ENCODE data around the gene IPO5.
"Not testable (repeated sequence)": the region's sequence is repeated elsewhere in the genome, so short reads cannot be mapped to it uniquely, and the experiment has no call there.

The IPO5 gene

GRCh38 chr13:98007001-98007400 is 53.5 kb downstream of the IPO5 start:
- no peak for DNase-seq

- DNase-seq = no peak
These were observed 59.8 kb downstream of the IPO5 start for GRCh38 chr13:98013241-98013640.

DNA sequence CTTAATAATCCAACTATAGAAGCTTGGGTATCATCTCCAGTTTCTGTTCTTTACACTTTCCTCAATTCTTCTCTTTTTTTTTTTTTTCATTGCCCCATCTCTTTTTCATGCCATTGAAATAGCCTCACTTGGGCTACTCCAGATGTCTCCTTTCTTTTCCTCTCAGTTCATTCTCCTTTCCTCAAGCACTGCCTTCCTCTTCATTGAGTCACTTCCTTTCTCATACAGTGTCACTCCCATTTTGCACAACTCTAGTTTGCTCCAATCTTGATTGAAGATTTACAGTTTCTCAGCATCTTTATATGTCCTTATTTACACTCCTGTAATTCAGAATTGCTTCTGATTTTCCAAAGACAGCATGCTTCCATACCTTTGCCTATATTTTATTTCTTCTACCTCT is 61.3 kb downstream of the IPO5 start:
- DNase-seq = no peak

GRCh38 chr13:98018293-98018692 is 64.8 kb downstream of the IPO5 start:
- no peak for DNase-seq

DNA sequence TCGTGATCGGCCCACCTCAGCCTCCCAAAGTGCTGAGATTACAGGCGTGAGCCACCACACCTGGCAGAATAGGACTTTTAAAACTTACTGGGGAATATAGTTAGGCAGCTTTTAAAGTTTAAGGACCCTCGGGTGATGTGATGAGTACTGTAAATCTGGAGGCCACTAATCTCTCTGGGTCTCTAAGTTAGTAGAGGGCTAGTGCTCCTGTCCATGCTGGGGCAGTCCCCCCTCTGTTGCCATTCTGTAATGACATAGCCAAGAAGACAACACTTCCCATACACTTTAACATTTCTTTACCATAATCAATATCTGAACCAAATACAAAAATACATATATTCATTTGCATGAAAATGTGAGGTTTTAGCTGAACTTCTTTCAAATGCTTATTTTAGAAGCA is 65.7 kb downstream of the IPO5 start:
- DNase-seq = no peak

- DNase-seq = no peak
These were observed 66.8 kb downstream of the IPO5 start for GRCh38 chr13:98020271-98020670.

- no peak for DNase-seq
These were observed 68.7 kb downstream of the IPO5 start for GRCh38 chr13:98022210-98022609.

- DNase-seq = no peak
These were observed 72.1 kb downstream of the IPO5 start for GRCh38 chr13:98025480-98026025.

DNA sequence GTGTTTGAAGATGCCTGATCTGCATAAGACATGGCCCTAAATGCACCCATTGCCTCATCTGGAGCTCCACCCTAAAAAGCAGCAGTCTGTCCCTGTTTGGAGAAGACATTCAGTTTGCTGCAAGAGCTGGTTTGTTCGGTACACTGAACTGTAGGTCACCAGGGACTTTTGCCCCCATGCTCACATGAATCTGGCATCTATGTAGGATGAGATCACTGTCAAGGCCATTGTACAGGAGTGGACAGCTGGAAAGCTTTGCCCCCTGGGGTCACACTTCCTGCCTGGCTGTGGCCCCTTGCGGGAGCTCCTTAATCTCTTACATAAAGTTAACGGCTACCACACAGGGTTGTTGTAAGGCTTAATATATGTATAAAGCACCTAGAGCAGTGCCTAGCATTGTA is 73.0 kb downstream of the IPO5 start:
- DNase-seq = no peak

GRCh38 chr13:98032168-98032567 is 78.7 kb downstream of the IPO5 start:
- DNase-seq = no peak

DNA sequence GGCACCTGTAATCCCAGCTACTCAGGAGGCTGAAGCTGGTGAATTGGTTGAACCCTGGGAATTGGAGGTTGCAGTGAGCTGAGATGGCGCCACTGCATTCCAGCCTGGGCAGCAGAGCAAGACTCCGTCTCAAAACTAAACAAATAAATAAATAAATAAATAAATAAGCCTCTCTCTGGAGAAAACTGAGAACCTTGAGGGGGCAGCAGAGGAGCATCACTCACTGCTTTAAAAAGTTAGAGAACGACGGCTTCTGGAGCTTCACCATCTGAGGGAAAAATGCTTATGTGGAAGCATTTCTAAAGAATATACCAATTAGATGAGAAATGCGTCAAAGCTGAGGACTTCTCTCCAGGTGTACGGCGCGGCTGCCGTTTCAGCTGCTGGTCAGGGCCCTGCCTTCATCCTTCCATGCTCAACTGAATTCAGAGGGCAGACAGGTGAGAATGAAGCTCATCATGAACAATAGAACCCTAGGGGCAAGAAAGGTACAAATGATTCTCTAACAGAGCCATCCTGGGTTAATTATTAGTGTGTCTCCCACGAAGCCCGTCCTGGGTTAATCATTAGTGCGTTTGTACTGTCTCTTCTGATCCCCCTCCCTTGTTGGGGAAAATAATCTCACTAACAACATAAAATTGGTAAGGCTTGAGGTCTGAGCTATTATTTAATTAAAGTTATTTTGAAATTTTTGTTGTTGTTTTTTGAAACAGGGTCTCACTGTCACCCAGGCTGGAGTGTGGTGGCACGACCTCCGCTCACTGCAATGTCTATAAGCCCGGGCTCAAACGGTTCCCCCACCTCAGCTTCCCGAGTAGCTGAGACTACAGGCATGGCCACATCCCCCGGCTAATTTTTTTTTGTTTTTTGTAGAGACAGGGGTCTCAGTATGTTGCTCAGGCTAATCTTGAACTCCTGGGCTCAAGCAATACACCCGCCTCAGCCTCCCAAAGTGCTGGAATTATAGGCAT is 80.1 kb downstream of the IPO5 start:
- peak; percentile 66 for DNase-seq

GRCh38 chr13:98035373-98035772 is 81.9 kb downstream of the IPO5 start:
- no peak for DNase-seq

- DNase-seq = not testable (repeated sequence)
These were observed 83.3 kb downstream of the IPO5 start for GRCh38 chr13:98036564-98037302.

- DNase-seq = no peak
These were observed 85.8 kb downstream of the IPO5 start for GRCh38 chr13:98039261-98039660.

- no peak for DNase-seq
These were observed 86.5 kb downstream of the IPO5 start for GRCh38 chr13:98039964-98040363.

DNA sequence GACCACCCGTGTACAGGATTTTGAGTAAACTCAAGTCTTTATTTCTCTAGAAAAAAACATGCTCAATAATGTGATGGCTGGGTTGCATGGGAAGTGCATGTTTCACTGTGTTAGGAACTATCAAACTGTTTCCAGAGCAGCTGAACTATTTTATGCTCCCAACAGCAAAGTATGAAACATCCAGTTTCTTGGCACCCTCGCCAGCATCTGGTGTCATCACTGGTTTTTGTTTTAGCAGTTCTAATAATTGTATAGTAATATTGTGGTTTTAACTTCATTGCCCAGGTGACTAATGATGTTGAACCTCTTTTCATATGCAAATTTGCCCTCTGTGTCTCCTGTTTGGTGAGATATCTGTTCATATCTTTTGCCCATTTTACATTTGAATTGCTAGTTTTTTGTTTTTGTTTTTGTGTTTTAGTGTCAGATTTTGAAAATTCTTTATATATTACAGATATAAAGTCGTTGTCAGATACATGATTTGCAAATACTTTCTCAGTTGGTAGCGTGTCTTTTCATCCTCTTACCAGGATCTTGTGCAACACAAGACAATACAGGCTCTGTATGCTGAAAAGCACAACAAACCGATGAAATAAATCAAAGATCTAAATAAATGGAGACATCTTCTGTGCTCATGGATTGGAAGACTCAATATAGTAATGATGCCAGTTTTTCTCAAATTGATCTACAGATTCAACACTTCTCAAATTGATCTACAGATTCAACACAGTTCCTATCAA is 87.8 kb downstream of the IPO5 start:
- DNase-seq = no peak

- DNase-seq = no peak
These were observed 90.8 kb downstream of the IPO5 start for GRCh38 chr13:98044301-98044700.

GRCh38 chr13:98047785-98048184 is 94.3 kb downstream of the IPO5 start:
- not testable (repeated sequence) for DNase-seq

GRCh38 chr13:98048265-98048664 is 94.8 kb downstream of the IPO5 start:
- no peak for DNase-seq

DNA sequence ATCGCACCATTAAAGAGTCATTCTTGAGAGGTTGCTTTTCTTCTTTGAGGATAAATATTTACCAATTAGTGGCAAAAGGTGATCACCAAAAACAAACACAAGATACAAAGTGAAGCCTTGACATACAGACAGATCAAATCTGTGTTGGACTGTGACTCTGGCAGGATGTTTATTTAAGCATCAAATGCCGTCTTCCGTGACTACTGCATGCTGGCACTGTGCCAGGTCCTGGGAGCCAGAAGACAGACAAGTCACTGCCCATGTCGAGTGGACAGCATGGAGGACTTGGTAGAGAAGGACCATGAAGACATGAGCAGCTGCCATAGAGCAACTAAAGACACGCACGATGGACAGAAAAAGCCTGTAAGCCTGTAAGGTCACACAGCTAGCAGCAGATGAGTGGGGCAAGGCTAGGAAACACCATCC is 96.6 kb downstream of the IPO5 start:
- DNase-seq = peak; percentile 19

GRCh38 chr13:98052412-98052811 is 98.9 kb downstream of the IPO5 start:
- no peak for DNase-seq

DNA sequence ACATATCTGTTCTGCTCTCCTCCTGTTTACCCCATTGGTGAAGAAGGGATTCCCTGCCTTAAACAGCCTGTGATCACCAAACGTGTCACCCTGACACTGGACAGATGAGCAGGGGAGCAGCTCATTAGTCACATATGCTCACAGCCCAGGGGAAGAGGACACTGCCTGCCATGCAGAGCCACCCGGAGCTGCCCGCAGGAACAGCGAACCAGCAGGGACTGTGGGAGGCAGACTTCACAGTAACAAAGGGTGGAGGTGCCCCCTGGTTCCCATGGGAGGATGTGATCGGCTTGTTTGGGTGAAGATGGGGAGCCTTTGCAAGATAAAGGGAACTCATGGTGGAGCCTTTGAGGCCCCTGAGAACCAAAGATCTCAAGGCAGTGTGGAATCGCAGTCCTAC is 100.8 kb downstream of the IPO5 start:
- DNase-seq = no peak

All from right kidney (tissue), 1 donor.